ENCODE measurements around the gene PEDS1.
"Not testable (repeated sequence)": the region's sequence is repeated elsewhere in the genome, so short reads cannot be mapped to it uniquely, and the experiment has no call there.

PEDS1 gene

GRCh38 chr20:50115591-50116367, 37.7 kb downstream of the PEDS1 start:
- in situ Hi-C loops (cut with MboI; ENCODE audit: low sequenced_read_pairs), result no loop called here

DNA sequence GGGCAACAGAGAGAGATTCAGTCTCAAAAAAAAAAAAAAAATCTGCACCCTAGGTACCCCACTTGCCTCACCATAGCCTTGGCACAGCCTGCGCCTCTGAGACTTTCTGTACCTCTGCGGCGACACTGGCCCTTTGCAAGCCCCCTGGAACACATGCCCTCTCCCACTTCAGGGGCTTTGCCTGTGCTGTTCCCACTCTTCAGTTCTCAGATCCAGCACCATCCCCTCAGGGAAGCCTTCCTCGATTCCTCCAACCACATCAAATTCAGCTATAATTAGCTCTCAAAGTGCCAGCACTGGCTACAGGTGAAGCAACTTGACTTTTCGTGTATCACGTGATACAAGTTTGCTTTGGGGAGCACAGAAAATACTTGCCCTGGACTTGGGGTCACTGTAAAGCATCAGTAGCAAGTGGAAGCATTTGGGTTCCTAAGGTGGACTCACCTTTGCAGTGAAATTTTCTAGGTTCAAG, 38.4 kb downstream of the PEDS1 start:
- in situ Hi-C loops (cut with MboI; ENCODE audit: low sequenced_read_pairs), result no loop called here

DNA sequence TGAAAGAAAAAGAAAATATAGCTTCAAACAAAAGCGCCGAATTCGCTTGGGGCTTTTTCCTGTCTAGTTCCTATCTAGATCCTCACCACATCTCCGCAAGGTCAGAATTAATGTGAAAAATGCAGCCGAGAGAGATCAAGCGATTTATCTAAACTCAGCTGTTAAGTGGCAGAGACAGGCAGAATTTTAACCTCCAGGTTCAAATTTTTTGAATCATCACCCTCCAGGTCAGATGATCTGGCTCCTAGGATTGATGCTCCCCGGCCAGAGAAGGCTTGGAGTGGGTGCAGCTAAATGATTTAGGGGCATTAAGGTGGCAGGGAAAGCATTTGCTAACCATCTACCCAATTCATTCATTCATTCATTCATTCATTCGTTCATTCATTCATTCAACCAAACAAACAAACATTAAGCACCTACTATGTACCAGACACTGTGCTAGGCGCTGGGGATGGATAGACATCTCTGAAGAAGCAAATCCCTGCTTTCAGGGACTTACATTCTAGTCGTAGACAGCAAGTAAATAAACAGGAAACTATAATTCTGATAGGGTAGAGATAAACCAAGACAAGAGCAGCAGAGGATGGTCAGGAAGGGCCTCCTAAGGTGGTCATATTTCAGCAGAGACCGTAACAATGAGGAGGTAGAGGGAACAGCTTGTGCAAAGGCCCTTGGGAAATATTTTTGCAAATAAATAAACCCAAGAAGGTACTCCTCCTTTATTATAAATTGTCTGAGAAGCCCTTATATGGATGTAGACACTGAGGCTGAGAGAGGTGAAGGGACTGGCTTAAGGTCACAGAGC, 39.9 kb downstream of the PEDS1 start:
- in situ Hi-C loops (cut with MboI; ENCODE audit: low sequenced_read_pairs), result no loop called here

GRCh38 chr20:50112512-50113419, 40.8 kb downstream of the PEDS1 start, which contains the start of gene UBE2V1:
Gene UBE2V1, minus strand, starts transcription at chr20:50113150. Its CDS starts 22 bp downstream, at chr20:50113128.
- in situ Hi-C loops (cut with MboI; ENCODE audit: low sequenced_read_pairs), result no loop called here

DNA sequence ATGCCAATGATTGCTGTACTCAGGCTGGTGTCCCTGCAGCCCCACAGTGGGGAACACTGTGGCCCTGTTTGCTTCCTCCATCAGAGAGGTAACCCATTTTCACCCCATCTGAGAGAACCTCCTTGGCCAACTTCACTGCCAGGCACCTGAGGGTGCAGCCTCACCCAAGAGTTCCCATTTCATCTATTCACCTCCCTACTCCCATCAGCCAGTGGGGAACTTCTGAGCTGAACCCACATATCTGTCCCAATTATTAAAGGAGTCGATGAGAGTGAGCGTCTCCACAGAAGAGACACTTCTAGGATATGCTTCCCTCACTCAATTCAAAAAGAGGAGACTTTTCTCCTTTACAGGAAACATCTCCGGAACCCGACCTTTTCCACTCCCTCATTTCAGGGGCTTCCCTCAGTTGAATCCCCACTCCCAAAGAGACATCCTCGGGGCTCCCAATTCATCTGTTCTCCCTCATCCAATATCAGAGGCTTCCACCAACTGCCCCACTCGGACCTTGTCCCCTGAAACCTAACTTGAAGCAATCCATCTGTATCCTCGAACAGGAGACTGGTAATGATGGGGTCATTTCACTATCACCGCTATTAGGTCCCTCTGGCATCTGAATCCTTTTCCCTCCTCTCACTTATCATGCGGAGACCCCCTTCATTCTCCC, 41.6 kb downstream of the PEDS1 start:
- in situ Hi-C loops (cut with MboI; ENCODE audit: low sequenced_read_pairs), result no loop called here

- in situ Hi-C loops (cut with MboI; ENCODE audit: low sequenced_read_pairs), result no loop called here
Observed at GRCh38 chr20:50111120-50111828, 42.2 kb downstream of the PEDS1 start.

- in situ Hi-C loops (cut with MboI; ENCODE audit: low sequenced_read_pairs), result no loop called here
Observed at GRCh38 chr20:50110141-50111047, 43.1 kb downstream of the PEDS1 start.

DNA sequence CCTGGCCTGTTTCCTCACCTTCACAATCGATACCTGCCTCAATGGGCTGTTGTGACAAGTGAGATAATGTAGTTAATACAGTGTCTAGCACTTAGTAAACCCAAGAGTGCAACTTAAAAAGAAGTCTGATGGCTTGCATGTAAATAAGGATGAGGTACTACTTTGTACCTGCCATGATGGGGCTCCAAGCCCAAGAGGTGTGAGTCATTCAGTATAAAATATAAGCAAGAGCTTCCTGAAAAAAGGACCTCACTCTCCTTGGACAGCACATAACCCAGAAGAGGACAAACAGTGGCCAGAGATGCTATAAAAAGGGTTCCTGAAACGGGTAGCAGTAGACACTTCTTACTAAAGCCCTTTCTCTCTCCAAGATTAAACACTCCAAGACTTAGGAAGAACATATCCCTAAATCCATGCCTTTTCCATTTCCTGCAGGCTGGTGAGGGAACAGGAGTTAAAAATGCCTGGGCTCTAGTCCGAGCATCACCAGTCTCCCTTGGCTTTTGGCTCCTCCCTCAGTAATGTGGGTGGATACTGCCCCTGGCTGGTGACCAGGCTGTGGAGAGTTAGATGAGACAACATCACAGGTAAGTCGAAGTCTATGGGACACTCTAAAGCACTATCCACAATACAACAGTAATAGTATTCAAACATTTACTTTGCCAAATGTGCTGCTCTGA, 44.8 kb downstream of the PEDS1 start:
- in situ Hi-C loops (cut with MboI; ENCODE audit: low sequenced_read_pairs), result no loop called here

- in situ Hi-C loops (cut with MboI; ENCODE audit: low sequenced_read_pairs), result no loop called here
Observed at GRCh38 chr20:50107796-50108331, 45.7 kb downstream of the PEDS1 start.

DNA sequence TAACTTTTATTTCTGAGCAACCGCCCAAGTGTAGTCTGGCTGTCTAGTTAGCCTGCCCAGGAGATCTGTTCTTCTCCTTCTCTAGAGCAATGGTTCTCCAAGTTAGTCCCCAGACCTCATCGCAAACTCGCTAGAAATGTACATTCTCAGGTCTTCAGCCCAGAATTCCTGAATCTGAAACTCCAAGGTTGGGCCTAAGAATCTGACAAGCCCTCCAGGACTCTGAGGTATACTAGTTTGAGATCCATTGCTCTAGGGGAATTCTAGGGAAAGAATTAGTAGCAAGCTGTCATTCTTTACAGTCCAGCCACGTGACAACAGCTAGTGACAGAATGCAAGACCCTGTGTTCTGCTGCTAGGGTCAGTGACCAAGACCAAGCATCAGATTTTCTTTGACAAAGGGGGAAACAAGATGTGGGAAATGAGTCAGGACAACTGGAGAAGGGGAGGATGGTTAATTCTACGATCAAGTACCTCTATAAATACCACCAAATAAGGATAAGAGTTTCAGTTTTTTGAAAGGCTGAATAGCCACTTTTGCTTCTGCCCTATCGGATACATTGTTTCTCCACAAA, 46.4 kb downstream of the PEDS1 start:
- in situ Hi-C loops (cut with MboI; ENCODE audit: low sequenced_read_pairs), result no loop called here

- in situ Hi-C loops (cut with MboI; ENCODE audit: low sequenced_read_pairs), result not testable (repeated sequence)
Observed at GRCh38 chr20:50106669-50107068, 46.9 kb downstream of the PEDS1 start.

All from hTERT RPE-1 (cell line).